Right ventricle myocardium inferior (tissue), 1 donor: ENCODE data around the gene NDRG2. TPM values are rescaled to one million over a fixed set of nuclear protein-coding genes. Genes with fewer than 3 reads are reported as not detected.
"Not testable (repeated sequence)": the region's sequence is repeated elsewhere in the genome, so short reads cannot be mapped to it uniquely, and the experiment has no call there.

ENCODE experiments used
- ATAC-seq: fragments of 200-7000 bp; cut with Tn5 transposase; one replicate; pipeline ENCODE4 v1.9.1; 2020; ENCODE audit warnings: mild to moderate bottlenecking, moderate library complexity
- DNase-seq: peaks from one replicate; pipeline ENCODE4 v3.0.0; 2021; ENCODE audit errors: missing footprints
- intact Hi-C: fragments of 100-400 bp; cut with DNase I; formaldehyde crosslinking; loops from one replicate; pipeline ENCODE4 v1.11.0; 2022
- total RNA-seq: library from RNA; stranded (reverse); fragmentation: NEBNext Ultra II Directional; extraction: Animal tissue kit (Norgen Biotek cat#: 25700); gene quantifications from one replicate; pipeline ENCODE4 v1.2.1, GENCODE V29; 2021
- donor health status: DM: no; HTN: yes; CAD: no; lungs with severe emphysema.

NDRG2 gene
- total RNA-seq, 1 donor from 2014 or later = 321 TPM

DNA sequence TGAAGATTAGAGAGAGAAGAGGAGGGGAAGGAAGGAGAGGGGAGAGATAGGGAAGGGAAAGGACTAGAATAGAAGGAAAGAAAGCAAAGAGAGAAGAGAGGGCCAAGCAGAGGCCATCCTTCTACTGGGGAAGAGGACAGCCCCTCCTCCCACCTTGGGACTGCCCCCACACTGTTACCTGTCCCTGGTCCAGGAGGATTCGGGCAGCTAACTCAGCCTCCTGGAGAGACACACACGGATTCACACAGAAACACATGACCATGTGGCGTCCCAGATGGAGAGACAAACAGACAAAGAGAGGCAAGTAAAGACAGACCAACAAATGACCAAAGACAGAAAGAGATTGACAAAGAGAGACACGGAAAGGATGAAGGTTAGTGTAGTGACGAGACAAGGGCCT lies 2.2 kb downstream of the NDRG2 start:
- no peak for DNase-seq
- ATAC-seq = no peak
- intact Hi-C loops = no loop called here

DNA sequence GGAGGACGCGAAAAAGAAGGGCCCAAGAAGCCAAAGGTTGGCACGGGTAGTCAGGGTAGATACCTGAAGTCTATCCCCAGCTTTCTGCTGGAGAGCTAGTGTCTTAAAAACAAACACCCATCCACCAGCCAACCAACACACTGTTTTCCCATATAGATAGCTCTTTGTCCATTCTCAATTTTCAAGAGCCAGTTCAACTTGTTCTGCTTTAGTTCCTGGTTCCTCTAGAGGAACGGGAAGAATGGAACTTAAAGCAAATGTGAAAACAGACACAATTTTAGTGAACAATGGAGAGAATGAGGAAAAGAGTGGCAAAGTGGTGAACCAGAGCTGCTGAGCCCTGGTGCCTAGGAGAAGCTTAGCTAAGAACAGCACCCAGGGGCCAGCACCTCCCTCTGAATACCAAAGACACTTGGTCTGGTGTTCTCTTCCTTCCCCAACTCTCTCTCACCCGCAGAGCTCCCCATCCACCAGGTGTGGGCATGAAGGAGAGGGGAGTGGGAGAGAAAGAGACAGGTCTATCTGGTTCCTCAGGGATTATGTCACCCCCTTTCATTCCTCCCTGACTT lies 3.8 kb downstream of the NDRG2 start:
- no peak for DNase-seq
- intact Hi-C loops = no loop called here
- no peak for ATAC-seq

DNA sequence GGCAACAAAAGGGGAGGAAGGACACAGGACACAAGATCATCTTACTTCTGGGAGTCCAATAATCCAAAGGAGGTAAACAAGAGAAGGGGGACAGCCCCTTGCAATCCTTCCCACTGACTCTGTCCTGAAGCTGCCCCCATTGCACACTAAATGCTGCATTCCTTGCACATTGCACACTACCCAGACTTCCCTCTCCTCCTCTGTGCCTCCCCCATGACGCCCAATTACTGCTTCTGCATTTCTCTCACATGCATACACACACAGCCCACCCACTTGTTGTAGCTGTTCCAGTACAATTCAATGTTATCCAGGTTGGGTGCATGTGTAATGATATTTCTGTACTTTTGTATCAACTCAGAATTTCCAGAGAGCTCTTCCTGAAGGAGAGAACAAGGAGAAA lies 5.5 kb downstream of the NDRG2 start:
- intact Hi-C loops = no loop called here
- DNase-seq = no peak
- ATAC-seq = no peak

DNA sequence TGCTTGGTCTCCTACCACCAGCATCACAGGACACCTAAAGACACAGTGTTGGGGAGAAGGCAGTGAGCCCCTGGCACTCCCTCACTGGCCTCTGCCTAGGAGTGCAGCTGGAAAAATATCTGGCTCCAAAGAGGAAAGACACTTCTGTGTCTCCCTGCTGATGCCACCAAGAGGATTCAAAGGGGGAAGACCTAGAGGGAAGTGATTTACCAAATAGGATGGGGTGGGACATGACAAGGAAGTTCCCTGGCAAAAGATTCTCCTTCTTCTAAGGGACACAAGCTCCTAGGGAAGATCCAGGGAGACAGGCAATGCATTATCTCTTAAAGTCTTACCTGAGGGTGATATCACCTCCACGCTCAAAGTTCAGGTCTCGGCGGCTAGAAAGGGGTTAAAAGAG lies 6.1 kb downstream of the NDRG2 start:
- intact Hi-C loops = no loop called here
- no peak for ATAC-seq
- no peak for DNase-seq

DNA sequence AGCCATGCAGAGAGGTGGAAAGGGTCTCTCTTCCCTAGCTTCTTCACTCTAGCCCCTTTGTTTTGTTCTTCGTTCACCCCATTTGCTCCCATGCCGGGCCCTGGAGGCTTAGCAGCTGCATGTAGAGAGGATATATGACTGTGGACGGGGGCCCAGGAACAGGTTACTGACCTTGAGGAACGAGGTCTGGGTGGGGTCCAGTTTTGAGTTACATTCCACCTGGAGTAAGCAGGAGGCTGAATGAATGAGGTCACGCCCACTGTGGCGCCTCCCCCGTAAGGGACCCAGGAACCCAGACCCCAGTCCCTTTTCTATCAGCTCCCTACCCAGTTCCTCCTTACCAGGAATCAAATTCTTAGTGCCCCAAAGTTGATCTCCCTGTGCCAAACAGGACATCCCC lies 6.6 kb downstream of the NDRG2 start:
- intact Hi-C loops = no loop called here
- DNase-seq (no peak), ATAC-seq (no peak)

DNA sequence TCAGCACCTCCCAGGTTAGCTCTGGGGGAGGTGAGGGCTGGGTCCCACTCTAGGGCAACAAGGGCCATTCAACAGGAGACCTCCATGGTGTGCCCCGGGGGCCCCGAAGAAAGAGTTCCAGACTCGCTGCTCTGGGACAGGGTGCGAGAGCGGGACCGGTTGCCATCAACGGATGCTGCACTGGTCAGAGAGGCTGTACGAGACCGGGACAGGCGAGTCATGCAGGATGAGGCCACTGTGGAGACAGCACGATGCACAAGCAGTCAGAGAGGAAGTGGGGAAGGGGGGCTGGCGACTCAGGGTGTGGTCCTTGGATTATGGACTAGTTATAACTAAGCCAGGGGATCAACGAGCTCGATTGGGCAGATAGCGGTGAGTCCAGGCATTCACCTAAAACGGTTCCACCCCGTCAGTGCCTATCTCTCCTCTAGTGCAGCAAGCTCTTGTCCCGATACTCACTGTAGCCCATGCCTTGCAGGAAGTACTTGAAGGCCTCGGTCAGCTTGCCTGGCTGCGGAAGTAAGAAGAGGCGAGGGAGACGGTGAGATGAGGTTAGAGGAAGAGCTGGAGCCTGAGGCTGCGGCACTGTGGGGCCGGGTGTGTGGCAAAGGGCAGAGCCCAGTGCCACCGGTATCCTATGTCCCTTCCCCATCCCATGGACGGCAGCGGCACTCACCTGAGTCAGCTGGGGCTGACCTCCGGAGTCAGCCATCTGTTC lies 7.2 kb downstream of the NDRG2 start:
- intact Hi-C loops = no loop called here
- ATAC-seq (no peak), DNase-seq (no peak)

DNA sequence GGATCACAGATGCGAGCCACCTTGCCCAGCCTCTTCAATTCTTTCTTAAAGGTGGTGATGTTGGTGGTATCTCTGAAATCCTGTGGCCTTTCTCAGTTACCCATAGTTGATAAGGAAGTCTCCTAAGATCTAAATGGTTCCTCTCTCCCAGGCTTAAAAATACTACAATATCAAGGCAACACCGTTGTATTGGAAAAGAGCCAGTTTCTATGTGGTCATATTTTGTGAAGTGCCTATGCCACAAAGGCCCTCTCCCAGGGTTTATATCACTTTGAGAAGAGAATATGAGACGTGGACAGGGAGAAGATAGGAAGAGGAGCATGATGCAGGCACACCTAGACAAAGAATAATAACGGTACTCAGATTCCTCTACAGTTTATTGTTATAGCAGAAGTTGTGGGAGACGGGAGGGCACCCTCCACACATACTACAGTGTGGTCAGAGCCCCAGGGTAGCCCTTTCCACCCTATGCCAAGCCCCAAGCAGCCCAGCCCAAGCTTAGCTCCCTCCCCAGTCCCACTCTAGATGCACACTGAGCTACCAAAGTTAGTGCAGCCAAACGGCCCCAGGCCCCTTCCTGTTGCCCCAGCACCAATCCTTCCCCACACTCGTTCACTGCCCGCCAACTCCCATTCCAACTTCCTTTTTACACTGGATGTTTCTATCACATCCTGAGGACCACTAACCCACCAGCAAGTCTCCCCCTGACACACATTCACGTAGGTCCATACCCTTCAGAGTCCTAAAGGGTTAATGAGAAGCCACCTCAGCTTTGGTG lies 8.3 kb downstream of the NDRG2 start:
- ATAC-seq (no peak), DNase-seq (no peak)
- intact Hi-C loops = no loop called here

DNA sequence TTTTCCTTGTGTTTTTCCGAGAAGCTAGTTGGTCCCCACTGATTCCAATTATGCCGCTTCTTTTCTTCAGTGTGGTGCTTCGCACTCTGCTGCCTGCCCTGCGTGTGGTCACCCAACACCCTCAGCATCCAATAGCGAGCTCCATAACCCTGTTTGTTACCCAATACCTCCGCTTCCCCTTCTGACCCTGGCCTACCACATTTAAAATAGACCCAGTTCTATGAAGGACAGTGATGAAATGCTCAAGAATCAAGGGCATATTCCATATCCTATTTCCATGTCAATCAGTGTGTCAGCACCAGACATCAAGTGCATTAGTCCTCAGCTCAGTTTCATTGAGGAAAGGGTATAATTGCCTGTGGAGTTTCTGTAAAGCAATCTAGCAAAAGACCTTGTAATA lies 9.5 kb downstream of the NDRG2 start:
- intact Hi-C loops = loop anchor here (2.0 kb wide), 2 partner anchors 77 to 91 kb away; no protein-coding TSS in a partner anchor
- DNase-seq (no peak), ATAC-seq (no peak)

DNA sequence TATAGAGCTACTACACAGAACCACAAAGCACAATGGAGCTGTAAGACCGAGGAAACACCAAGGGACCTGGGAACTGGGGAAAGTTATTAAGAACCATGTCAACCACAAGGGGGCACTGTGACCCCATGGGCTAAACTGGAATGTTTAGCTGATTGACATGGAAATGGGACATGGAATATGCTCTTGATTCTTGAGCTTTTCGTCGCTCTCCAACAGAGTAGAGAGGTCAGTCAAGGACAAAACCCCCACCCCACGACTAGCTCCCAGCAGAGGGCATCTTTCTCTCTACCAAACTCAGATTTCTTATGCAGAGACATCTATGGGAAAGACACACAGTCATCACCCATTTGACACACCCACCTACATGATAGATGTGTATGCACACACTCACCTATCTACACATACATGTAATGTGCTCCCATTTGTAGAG lies 10.1 kb downstream of the NDRG2 start:
- intact Hi-C loops = loop anchor here (1.0 to 2.0 kb wide), 3 partner anchors 26 to 92 kb away; no protein-coding TSS in a partner anchor
- DNase-seq = no peak
- peak; percentile 80 for ATAC-seq

DNA sequence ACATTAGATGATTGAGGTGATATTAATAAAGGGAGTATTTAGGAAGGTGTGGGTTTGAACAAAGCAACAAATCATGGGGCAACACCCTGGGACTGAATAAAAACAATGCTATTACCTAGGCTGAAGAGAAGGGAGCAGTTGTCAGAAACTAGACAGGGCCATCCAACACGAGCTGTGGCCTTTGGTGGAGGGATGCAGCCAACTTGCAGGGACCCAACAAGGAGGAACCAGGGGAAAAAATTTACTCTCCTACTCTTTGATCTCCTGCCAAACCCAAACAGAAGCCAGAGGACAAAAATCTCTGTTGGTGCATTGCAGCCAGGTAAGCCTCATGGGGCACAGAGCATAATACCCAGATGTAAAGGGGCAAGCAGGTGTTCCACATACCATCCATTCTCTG lies 13.7 kb downstream of the NDRG2 start:
- DNase-seq (no peak), ATAC-seq (no peak)
- intact Hi-C loops = no loop called here

DNA sequence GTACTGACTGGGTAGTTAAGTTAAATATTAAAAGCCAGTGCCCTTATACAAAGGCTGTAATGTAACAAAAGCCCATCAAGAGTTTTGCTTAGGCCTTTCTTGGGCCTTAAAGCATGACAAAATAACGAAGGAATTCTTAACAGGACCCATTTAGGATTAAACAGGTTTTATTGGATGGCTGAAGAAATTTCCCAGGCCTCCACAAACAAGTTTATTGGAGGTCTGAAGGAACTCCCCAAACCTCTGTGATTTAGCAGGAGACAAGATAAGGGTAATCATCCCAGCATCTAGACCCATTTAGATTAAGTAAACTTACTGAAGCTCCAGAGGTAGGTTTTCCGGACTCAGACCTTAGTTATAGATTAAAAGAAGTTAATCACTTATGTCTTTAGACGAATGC lies 15.1 kb downstream of the NDRG2 start:
- intact Hi-C loops, ATAC-seq, DNase-seq: not testable (repeated sequence)

DNA sequence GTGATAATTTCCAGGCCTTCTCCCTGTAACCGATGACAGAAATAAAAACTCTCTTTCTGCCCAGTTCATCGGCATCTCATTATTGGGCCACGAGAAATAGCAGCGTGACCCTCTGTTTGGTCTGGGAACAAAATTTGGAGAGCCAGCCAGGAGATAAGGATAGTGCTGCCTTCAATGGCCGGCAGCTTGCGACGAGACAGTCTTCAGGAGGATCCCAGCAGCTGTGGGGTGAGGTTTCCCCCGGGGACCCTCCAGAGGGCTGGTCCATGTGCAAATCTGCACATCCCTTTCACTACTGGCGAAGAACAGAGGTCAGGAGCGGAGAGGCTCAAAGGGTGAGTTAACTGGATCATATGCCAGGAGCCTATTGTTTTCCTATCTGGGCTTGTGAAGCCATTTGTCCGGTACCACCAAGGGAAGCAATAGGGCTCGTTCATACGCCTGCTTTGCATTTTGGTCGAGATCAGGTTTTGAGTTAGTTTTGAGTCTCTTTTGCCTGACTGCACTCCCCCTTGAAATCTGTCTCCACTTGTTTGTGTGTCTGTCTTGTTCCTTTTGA lies 21.0 kb downstream of the NDRG2 start:
- intact Hi-C loops = no loop called here
- peak; percentile 78 for ATAC-seq
- DNase-seq = no peak

DNA sequence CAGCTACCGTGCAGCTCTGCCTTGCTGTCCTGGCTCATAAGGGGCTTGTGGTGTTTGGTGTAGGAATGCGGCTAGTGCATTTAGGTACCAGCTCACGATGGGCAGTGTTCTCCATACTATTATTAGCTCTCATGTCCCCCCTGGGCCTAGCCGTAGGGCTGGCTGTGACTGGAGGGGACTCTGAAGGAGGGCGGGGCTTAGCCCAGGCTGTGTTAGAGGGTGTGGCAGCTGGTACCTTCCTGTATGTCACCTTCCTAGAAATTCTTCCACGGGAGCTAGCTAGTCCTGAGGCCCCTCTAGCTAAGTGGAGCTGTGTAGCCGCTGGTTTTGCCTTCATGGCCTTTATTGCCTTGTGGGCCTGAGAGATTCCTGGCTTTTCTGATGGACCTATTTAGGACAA lies 23.6 kb downstream of the NDRG2 start:
- intact Hi-C loops = no loop called here
- ATAC-seq = no peak

DNA sequence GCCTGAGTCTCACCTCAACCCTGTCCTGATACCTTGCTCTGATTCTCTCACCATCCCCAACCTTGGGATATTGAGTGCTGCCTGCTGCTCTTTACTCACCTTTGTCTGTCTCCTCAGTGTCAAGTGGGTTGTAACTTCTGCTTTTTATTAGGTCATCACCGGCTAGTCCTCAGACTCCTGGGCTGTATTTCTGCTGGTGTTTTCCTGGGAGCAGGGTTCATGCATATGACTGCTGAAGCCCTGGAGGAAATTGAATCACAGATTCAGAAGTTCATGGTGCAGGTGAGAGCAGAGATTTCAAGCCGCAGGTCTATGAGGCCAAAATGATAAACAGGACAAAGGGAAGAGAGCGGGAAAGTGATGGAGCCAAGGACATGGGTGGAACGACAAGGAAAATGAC lies 25.3 kb downstream of the NDRG2 start:
- DNase-seq (no peak), ATAC-seq (no peak)
- intact Hi-C loops = no loop called here

More for the DNA sequence above, 23.6 kb downstream of the NDRG2 start:
- DNase-seq = no peak

DNA sequence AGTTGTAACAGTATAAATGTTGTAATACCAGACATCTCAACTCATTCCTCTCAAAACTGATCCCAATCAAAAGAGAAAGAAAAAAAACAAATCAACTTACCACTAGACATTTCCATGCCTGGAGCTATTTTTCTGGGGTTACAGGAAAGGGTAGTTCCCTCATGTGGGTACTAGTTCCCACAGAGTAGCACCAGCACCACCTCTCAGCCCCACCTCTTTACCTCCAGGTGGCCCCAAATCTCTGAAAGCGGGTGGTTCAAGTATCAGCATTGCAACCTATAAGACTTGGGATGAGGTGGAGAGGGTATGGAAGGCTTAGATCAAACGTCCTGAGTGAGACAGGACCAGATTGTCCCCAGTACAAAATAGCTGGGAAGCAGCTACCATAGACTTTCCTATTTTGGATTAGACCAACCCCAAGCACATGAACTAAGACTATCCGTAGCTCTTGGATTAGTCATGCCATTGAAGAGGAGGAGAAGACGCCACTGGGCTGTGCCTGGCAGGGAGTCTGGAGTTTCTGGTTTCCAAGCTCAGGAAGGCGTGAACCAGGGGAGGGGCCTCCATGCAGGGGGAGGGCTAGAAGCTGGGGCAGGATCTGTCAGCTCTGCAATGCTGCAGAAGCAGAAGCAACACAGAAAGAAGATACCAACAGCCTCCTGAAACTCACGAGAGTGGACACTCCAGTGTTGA lies 26.0 kb downstream of the NDRG2 start, which contains the start of gene SLC39A2:
SLC39A2 (plus strand) TSS at position 620 of the 693 bp plus-strand sequence. CDS start 154 bp downstream, outside the sequence.
- DNase-seq (no peak), ATAC-seq (no peak)
- intact Hi-C loops = no loop called here

DNA sequence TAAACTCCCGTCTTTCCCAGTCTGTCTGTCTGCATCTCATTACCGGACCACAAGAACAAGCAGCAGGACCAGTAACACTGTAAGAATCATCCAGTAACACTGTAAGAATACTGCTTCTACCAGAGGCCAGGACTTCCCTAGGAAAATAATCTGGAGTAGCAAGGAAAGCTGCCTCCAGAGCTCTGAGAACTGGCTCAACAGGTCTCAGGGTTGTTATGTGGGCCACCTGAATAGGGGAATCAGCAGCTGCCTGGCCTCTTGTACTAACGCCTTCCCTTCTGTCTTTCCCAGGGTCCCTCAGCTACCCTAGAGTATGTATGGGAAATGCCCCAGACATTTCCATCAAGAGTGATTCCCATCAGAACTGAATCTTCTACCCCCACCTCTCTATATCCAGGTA lies 26.7 kb downstream of the NDRG2 start:
- DNase-seq (no peak), ATAC-seq (no peak)
- intact Hi-C loops = no loop called here

DNA sequence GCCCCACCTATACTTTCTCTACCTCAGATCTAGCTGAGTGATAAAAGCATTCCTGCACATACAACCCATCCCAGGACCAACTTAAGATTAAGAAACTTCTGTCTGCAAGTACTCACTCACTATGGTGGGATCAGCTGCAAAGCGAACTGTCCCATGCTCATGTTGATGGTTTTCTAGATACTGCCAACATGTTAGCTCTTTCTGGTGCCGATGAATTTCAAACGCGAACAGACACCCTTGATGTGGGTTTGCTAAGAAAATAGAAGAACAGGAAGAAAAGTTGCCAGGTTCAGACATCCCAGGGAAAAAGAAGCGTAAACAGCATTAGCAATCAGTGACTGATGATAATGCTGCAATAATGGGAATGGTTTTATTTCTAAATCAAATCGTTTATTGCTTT lies 27.3 kb downstream of the NDRG2 start:
- DNase-seq (no peak), ATAC-seq (no peak)
- intact Hi-C loops = no loop called here

DNA sequence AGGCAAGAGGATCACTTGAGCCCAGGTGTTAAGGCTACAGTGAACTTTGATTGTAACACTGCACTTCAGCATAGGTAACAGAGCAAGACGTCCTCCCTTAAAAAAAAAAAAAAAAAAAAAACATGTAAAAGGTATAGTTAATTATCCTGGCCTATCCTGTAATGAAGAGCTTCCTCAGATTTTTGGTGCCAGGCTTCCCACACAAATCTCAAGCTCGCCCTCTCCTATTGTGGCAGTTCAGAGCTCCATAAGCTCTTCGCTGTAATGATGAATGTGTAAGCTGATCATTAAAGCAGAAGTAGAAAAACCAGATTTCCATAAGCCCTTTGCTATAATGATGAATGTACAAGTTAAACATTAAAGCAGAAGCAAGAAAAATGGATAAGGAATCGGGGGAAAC lies 27.7 kb downstream of the NDRG2 start:
- DNase-seq (no peak), ATAC-seq (no peak)
- intact Hi-C loops = no loop called here

DNA sequence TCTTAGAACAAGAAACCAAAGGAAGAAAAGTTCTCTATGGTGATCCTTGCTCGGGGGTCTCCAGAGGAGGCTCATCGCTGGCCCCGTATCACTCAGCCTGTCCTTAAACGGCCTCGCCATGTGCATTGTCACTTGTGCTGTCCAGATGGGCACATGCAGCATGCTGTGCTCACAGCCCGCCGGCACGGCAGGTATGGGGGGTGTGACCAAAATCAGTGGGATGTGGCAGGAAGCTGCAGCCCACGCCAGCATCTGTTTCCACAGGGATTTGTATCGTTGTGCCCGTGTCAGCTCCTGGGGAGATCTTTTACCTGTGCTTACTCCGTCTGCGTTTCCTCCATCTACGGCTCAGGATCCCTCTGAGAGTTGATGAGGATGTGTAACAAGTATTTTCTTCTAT lies 28.3 kb downstream of the NDRG2 start:
- intact Hi-C loops = no loop called here
- ATAC-seq = no peak
- no peak for DNase-seq
